ENCODE results near the gene PMM1. TPM values are rescaled to one million over a fixed set of nuclear protein-coding genes. Genes with fewer than 3 reads are reported as not detected.
A peak's percentile ranks its signal among the peaks of the same experiment; 100 is the strongest.

Gene PMM1
- total RNA-seq (2021; ENCODE audit: unreplicated experiment) (30.5 TPM), Bru-seq, nascent RNA (percentile 50 among the genes with signal in this experiment), BruChase-seq, experiment 1, labeled RNA remaining after a 2-hour chase (percentile 58 among the genes with signal in this experiment), BruChase-seq, experiment 2, labeled RNA remaining after a 6-hour chase (percentile 63 among the genes with signal in this experiment)
- 32.9 TPM for polyA plus RNA-seq (2012; ENCODE audit: insufficient read length)
- long read RNA-seq, transcript PMM1-201 (8 exons, 1,298 nt): major isoform, 19 of 40 reads
- long read RNA-seq, partial matches to known transcripts: 3 of 40 reads
- long read RNA-seq, other reads (novel, unspliced or antisense): 14 of 40 reads

DNA sequence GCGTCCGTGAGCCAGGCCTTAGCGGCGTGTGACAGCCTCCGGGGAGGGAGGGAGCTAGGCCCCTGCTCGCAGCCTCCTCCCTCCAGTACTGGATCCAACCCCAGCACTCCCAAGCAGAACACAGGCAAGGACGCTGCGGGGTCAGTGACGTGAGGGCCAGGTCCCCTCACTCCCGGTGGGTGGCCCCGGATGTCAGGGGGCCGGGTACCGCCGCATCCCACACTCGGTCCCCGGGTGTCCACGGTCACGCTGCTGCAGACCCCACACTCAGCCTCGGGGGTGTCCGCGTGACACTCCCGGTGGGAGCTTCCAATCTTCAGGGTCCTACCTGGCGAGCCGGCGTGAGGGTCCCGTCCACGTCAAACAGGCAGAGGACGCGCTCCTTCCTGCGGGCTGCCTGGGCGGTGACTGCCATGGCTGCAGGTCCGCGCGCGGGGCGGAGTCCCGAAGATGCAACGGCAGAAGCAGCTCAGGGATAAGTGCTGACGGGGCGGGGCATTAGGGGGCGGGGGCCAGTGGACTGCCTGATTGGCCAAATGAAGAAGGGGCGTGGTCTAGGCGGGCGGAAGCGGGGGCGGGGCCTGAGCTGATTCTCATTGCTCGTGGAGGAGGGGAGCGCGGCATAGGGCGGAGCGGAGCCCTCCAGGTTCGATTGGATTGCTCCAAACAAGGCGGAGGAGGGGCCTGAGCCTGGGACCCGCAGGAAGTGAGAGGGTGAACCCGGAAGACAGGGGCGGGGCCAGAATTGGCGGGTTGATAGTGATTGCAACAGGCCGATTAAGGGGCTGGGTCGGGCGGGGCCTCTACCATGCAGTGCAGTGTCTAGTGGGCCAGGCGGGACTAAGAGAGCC lies at the start of gene PMM1:
TSS of gene PMM1 (minus strand) at position 450 of the 851 bp plus-strand sequence. CDS start at position 415, 35 bp downstream.
- Histone ChIP-seq H3K36me3 (ENCODE audit: control insufficient read depth, insufficient read depth, low read length) (no peaks in the 10 kb centered on the region; the same call in 1 of the 2 replicates), H3K27ac (ENCODE audit: low read length) (peak within 1 kb of the TSS; percentile 85), H3K9me3 (ENCODE audit: control insufficient read depth, insufficient read depth, low read depth, low read length) (no peaks in the 10 kb centered on the region), H3K27me3 (ENCODE audit: control insufficient read depth, insufficient read depth, low read length) (no peaks in the 10 kb centered on the region), H3K4me3 (ENCODE audit: low read depth in 2 of 2, low read length in 2 of 2) (peak within 1 kb of the TSS; percentile 75 to 79), H3K4me1 (ENCODE audit: control insufficient read depth, insufficient read depth, low read length) (peaks cover 13% of the 10 kb centered on the region; the same call in 1 of the 2 replicates)
- TF ChIP-seq, protein P1, sequence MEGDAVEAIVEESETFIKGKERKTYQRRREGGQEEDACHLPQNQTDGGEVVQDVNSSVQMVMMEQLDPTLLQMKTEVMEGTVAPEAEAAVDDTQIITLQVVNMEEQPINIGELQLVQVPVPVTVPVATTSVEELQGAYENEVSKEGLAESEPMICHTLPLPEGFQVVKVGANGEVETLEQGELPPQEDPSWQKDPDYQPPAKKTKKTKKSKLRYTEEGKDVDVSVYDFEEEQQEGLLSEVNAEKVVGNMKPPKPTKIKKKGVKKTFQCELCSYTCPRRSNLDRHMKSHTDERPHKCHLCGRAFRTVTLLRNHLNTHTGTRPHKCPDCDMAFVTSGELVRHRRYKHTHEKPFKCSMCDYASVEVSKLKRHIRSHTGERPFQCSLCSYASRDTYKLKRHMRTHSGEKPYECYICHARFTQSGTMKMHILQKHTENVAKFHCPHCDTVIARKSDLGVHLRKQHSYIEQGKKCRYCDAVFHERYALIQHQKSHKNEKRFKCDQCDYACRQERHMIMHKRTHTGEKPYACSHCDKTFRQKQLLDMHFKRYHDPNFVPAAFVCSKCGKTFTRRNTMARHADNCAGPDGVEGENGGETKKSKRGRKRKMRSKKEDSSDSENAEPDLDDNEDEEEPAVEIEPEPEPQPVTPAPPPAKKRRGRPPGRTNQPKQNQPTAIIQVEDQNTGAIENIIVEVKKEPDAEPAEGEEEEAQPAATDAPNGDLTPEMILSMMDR (IDR thresholded peaks at IDR 0.05): no peak
- 0 out of 2 replicates have a peak, but pooled peaks have one; percentile 40 for TF ChIP-seq SIN3A (IDR thresholded peaks at IDR 0.05; ENCODE audit: borderline replicate concordance, insufficient read depth, low read depth, low read length)
- TF ChIP-seq POLR2AphosphoS5 (IDR thresholded peaks at IDR 0.05; ENCODE audit: low read depth, low read length): no peak
- TF ChIP-seq, protein P2, sequence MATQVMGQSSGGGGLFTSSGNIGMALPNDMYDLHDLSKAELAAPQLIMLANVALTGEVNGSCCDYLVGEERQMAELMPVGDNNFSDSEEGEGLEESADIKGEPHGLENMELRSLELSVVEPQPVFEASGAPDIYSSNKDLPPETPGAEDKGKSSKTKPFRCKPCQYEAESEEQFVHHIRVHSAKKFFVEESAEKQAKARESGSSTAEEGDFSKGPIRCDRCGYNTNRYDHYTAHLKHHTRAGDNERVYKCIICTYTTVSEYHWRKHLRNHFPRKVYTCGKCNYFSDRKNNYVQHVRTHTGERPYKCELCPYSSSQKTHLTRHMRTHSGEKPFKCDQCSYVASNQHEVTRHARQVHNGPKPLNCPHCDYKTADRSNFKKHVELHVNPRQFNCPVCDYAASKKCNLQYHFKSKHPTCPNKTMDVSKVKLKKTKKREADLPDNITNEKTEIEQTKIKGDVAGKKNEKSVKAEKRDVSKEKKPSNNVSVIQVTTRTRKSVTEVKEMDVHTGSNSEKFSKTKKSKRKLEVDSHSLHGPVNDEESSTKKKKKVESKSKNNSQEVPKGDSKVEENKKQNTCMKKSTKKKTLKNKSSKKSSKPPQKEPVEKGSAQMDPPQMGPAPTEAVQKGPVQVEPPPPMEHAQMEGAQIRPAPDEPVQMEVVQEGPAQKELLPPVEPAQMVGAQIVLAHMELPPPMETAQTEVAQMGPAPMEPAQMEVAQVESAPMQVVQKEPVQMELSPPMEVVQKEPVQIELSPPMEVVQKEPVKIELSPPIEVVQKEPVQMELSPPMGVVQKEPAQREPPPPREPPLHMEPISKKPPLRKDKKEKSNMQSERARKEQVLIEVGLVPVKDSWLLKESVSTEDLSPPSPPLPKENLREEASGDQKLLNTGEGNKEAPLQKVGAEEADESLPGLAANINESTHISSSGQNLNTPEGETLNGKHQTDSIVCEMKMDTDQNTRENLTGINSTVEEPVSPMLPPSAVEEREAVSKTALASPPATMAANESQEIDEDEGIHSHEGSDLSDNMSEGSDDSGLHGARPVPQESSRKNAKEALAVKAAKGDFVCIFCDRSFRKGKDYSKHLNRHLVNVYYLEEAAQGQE (IDR thresholded peaks at IDR 0.05; ENCODE audit: insufficient read depth in 1 of 2, low read depth in 2 of 2, low read length in 1 of 2): no peak
- intact Hi-C loops (cut with micrococcal nuclease; ENCODE audit: unreplicated experiment): no loop called here
- ATAC-seq (peak; percentile 97), DNase-seq (ENCODE audit: low read depth, low spot score) (peak; percentile 93)
- POLR2A ChIA-PET: interaction anchor here (0.6 to 1.1 kb wide), 6 partner anchors 15 to 1645 kb away, joined by 3 to 11 read pairs (median 6); partner anchors contain the start of gene XRCC6
- in situ Hi-C loops (cut with HindIII; ENCODE audit: low pct_unique_long_range_greater_than_20kb, low sequenced_read_pairs): no loop called here
- BruUV-seq (replicated peaks): no TSS peak
- CTCF ChIA-PET: interaction anchor here (0.6 to 1.4 kb wide), 3 partner anchors 12 to 41 kb away, joined by 3 to 7 read pairs (median 5); no protein-coding TSS in a partner anchor

DNA sequence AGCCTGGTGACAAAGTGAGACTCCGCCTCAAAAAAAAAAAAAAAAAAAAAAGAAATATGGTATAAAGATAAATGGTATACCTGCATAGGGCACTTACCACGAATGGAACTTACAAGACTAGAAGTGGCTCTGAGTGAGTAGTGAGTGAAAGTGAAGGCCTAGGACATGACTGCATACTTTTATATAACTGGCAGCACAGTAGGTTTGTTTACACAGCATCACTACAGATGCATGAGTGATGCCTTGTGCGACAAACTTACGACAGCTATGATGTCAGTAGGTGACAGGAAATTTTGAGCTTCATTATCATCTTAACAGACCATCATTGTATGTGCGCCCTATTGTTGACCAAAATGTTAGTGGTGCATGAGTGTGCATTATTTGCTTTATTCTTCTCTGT lies 49.1 kb upstream of the PMM1 start:
- Histone ChIP-seq H3K36me3 (ENCODE audit: control insufficient read depth, insufficient read depth, low read length) (peaks cover 26% of the 10 kb centered on the region; the same call in 1 of the 2 replicates), H3K4me1 (ENCODE audit: control insufficient read depth, insufficient read depth, low read length) (no peaks in the 10 kb centered on the region), H3K9me3 (ENCODE audit: control insufficient read depth, insufficient read depth, low read depth, low read length) (no peaks in the 10 kb centered on the region), H3K27ac (ENCODE audit: low read length) (no peak overlapping the region), H3K4me3 (ENCODE audit: low read depth in 2 of 2, low read length in 2 of 2) (no peak overlapping the region), H3K27me3 (ENCODE audit: control insufficient read depth, insufficient read depth, low read length) (no peaks in the 10 kb centered on the region)
- DNase-seq (ENCODE audit: low read depth, low spot score): no peak
- no TSS peak for BruUV-seq (replicated peaks)
- no peak for ATAC-seq
- CTCF ChIA-PET: no interaction called here
- TF ChIP-seq, protein P1 (IDR thresholded peaks at IDR 0.05): no peak
- TF ChIP-seq, protein P2 (IDR thresholded peaks at IDR 0.05; ENCODE audit: insufficient read depth in 1 of 2, low read depth in 2 of 2, low read length in 1 of 2): no peak
- TF ChIP-seq TCF7L2 (IDR thresholded peaks at IDR 0.05; ENCODE audit: low read depth, low read length): no peak
- POLR2A ChIA-PET: no interaction called here
- in situ Hi-C loops (cut with HindIII; ENCODE audit: low pct_unique_long_range_greater_than_20kb, low sequenced_read_pairs): no loop called here
- intact Hi-C loops (cut with micrococcal nuclease; ENCODE audit: unreplicated experiment): no loop called here
